H9 (cell line): ENCODE measurements around the gene BCAS3. TPM values are rescaled to one million over a fixed set of nuclear protein-coding genes. Genes with fewer than 3 reads are reported as not detected.

Experiments
- DNase-seq: peaks from one replicate; pipeline ENCODE4 v3.0.0-alpha.2; 2017
- H2AFZ ChIP-seq: one replicate; pipeline ENCODE4 v1.6.1; 2013; ENCODE audit warnings: mild to moderate bottlenecking, low read length, control low read depth, moderate library complexity
- H2AK5ac ChIP-seq: 2 replicates; pipeline ENCODE4 v1.6.1; 2013; ENCODE audit warnings: low read length, control low read depth, mixed read lengths; ENCODE audit not compliant: insufficient read length
- H2BK120ac ChIP-seq: one replicate; pipeline ENCODE4 v1.6.1; 2013; ENCODE audit warnings: low read depth, mild to moderate bottlenecking, low read length, control low read depth, inconsistent platforms; ENCODE audit not compliant: poor library complexity, severe bottlenecking
- H2BK12ac ChIP-seq: 2 replicates; pipeline ENCODE4 v1.6.1; 2013; ENCODE audit warnings: low read length, control low read depth, mixed read lengths, low read depth; ENCODE audit not compliant: insufficient read length
- H2BK15ac ChIP-seq: 2 replicates; pipeline ENCODE4 v1.6.1; 2013; ENCODE audit warnings: low read depth, low read length, control low read depth
- H2BK20ac ChIP-seq: one replicate; pipeline ENCODE4 v1.6.1; 2013; ENCODE audit warnings: low read depth, mild to moderate bottlenecking, low read length, control low read depth, inconsistent platforms; ENCODE audit not compliant: poor library complexity, severe bottlenecking
- H2BK5ac ChIP-seq: 2 replicates; pipeline ENCODE4 v1.6.1; 2013; ENCODE audit warnings: low read length, control low read depth, mixed read lengths; ENCODE audit not compliant: insufficient read length
- H3K14ac ChIP-seq: 2 replicates; pipeline ENCODE4 v1.6.1; 2013; ENCODE audit warnings: low read length, control low read depth; ENCODE audit not compliant: insufficient read depth
- H3K18ac ChIP-seq: 2 replicates; pipeline ENCODE4 v1.6.1; 2013; ENCODE audit warnings: low read depth, mild to moderate bottlenecking, mixed read lengths, low read length, control low read depth; ENCODE audit not compliant: insufficient read length
- H3K23ac ChIP-seq: 2 replicates; pipeline ENCODE4 v1.6.1; 2013; ENCODE audit warnings: low read length, control low read depth, mixed read lengths, low read depth; ENCODE audit not compliant: insufficient read length
- H3K23me2 ChIP-seq: 2 replicates; pipeline ENCODE4 v1.6.1; 2013; ENCODE audit warnings: low read depth, mild to moderate bottlenecking, mixed read lengths, low read length, control low read depth; ENCODE audit not compliant: insufficient read length, poor library complexity, severe bottlenecking
- H3K27ac ChIP-seq: 2 replicates; pipeline ENCODE4 v1.5.1; 2013; ENCODE audit warnings: low read length, control low read depth, mixed read lengths, low read depth; ENCODE audit not compliant: insufficient read length
- H3K27me3 ChIP-seq: 2 replicates; pipeline ENCODE4 v1.6.1; 2013; ENCODE audit warnings: low read length, control low read depth, inconsistent platforms; ENCODE audit not compliant: insufficient read depth
- H3K4ac ChIP-seq: 2 replicates; pipeline ENCODE4 v1.6.1; 2013; ENCODE audit warnings: low read depth, mild to moderate bottlenecking, control low read depth, inconsistent platforms, low read length, moderate library complexity
- H3K4me1 ChIP-seq: 2 replicates; pipeline ENCODE4 v1.6.1; 2013; ENCODE audit warnings: low read length, control low read depth, inconsistent platforms; ENCODE audit not compliant: insufficient read depth
- H3K4me2 ChIP-seq: 2 replicates; pipeline ENCODE4 v1.6.1; 2013; ENCODE audit warnings: low read length, control low read depth, mixed read lengths; ENCODE audit not compliant: insufficient read length, insufficient read depth
- H3K56ac ChIP-seq: 2 replicates; pipeline ENCODE4 v1.6.1; 2013; ENCODE audit warnings: low read depth, mild to moderate bottlenecking, mixed read lengths, low read length, control low read depth; ENCODE audit not compliant: insufficient read length
- H3K79me1 ChIP-seq: 2 replicates; pipeline ENCODE4 v1.6.1; 2013; ENCODE audit warnings: low read depth, mild to moderate bottlenecking, moderate library complexity, low read length, control low read depth, inconsistent platforms; ENCODE audit not compliant: insufficient read depth, poor library complexity, severe bottlenecking
- H3K79me2 ChIP-seq: 2 replicates; pipeline ENCODE4 v1.6.1; 2013; ENCODE audit warnings: low read length, control low read depth, inconsistent platforms; ENCODE audit not compliant: insufficient read depth
- H3K9ac ChIP-seq: 2 replicates; pipeline ENCODE4 v1.6.1; 2013; ENCODE audit warnings: low read length, control low read depth, mixed read lengths; ENCODE audit not compliant: insufficient read length; ENCODE audit errors: extremely low read depth
- H3K9me3 ChIP-seq: one replicate; pipeline ENCODE4 v1.6.1; 2013; ENCODE audit warnings: low read depth, low read length, inconsistent platforms; ENCODE audit not compliant: control insufficient read depth
- H3T11ph ChIP-seq: one replicate; pipeline ENCODE4 v1.6.1; 2013; ENCODE audit warnings: mild to moderate bottlenecking, low read length, control low read depth, inconsistent platforms
- H4K20me1 ChIP-seq: one replicate; pipeline ENCODE4 v1.6.1; 2013; ENCODE audit not compliant: control insufficient read depth, insufficient read length, insufficient read depth
- H4K5ac ChIP-seq: 2 replicates; pipeline ENCODE4 v1.6.1; 2013; ENCODE audit warnings: low read depth, mild to moderate bottlenecking, mixed read lengths, low read length, control low read depth; ENCODE audit not compliant: insufficient read length
- H4K8ac ChIP-seq: replicated peaks from 2 replicates; pipeline ENCODE4 v1.6.1; 2013; ENCODE audit warnings: low read length, control low read depth, mixed read lengths, low read depth; ENCODE audit not compliant: insufficient read length
- H4K91ac ChIP-seq: 2 replicates; pipeline ENCODE4 v1.6.1; 2013; ENCODE audit warnings: low read depth, mild to moderate bottlenecking, moderate library complexity, mixed read lengths, low read length, control low read depth; ENCODE audit not compliant: insufficient read length
- H3K27ac Mint-ChIP-seq, 3 experiments: 2 replicates in 2 of 3; 3 replicates in 1 of 3; pipeline ENCODE4 v1.8.0; 2020 to 2021; ENCODE audit warnings: mixed read lengths in 3 of 3, mild to moderate bottlenecking in 1 of 3, moderate library complexity in 1 of 3
- H3K27me3 Mint-ChIP-seq: 2 replicates; pipeline ENCODE4 v1.8.0; 2021; ENCODE audit warnings: low read depth, mild to moderate bottlenecking, moderate library complexity, mixed read lengths
- H3K36me3 Mint-ChIP-seq, 3 experiments: 2 replicates in 2 of 3; 3 replicates in 1 of 3; pipeline ENCODE4 v1.8.0; 2020 to 2021; ENCODE audit warnings: low read depth in 3 of 3, mixed read lengths in 3 of 3; ENCODE audit not compliant: insufficient read depth in 1 of 3
- H3K4me1 Mint-ChIP-seq, 2 experiments: 2 replicates each; pipeline ENCODE4 v1.8.0; 2020; ENCODE audit warnings: mixed read lengths in 2 of 2
- H3K4me3 Mint-ChIP-seq, 2 experiments: 2 replicates in 1 of 2; 3 replicates in 1 of 2; pipeline ENCODE4 v1.8.0; 2020 to 2021; ENCODE audit warnings: mild to moderate bottlenecking in 2 of 2, mixed read lengths in 2 of 2, moderate library complexity in 1 of 2
- H3K9me3 Mint-ChIP-seq, 2 experiments: 2 replicates in 1 of 2; 3 replicates in 1 of 2; pipeline ENCODE4 v1.8.0; 2020; ENCODE audit warnings: mild to moderate bottlenecking in 2 of 2, mixed read lengths in 2 of 2, moderate library complexity in 1 of 2
- CTCF ChIP-seq: fragments of 200-600 bp; sonication (generic); conservative IDR thresholded peaks from 3 replicates; pipeline ENCODE4 v1.8.0; 2021; ENCODE audit warnings: antibody characterized with exemption, mild to moderate bottlenecking
- WGBS: extraction: QIAGEN DNeasy Blood & Tissue Kit; methylation state at CpG from one replicate; pipeline ENCODE4 v1.1.7; 2013; ENCODE audit warnings: missing lambda C conversion rate, low lambda C conversion rate, mixed read lengths; ENCODE audit not compliant: insufficient read length; ENCODE audit errors: extremely low coverage; 5-methylcytosine and 5-hydroxymethylcytosine counted together
- total RNA-seq: library from RNA; stranded (reverse); gene quantifications from 2 replicates; pipeline ENCODE4 v1.2.1, GENCODE V29; 2021

BCAS3 gene
- total RNA-seq, 1 experiment from 2014 or later = 22.4 TPM

GRCh38 chr17:61387511-61388305 lies 710.1 kb downstream of the BCAS3 start:
- H3K27me3 Mint-ChIP-seq = peaks cover 30% of the 10 kb centered on the region

More at GRCh38 chr17:61387511-61388305, 710.1 kb downstream of the BCAS3 start:
- Histone ChIP-seq H3K4me1 (no peaks in the 10 kb centered on the region), H3K79me2 (no peaks in the 10 kb centered on the region), H3K14ac (no peak overlapping the region), H3T11ph (no peak overlapping the region), H3K27me3 (peaks cover 3% of the 10 kb centered on the region; the same call in 1 of the 2 replicates), H3K4ac (no peak overlapping the region), H3K9ac (no peak overlapping the region), H2BK5ac (no peak overlapping the region), H3K23me2 (no peaks in the 10 kb centered on the region), H2BK15ac (no peak overlapping the region), H2BK12ac (no peak overlapping the region), H4K91ac (no peak overlapping the region), H2AFZ (no peak overlapping the region), H3K18ac (no peak overlapping the region), H4K5ac (no peak overlapping the region), H3K27ac (no peak overlapping the region), H3K23ac (no peak overlapping the region), H2BK120ac (no peak overlapping the region), H3K4me2 (no peak overlapping the region), H2BK20ac (no peak overlapping the region), H3K9me3 (no peaks in the 10 kb centered on the region), H4K8ac (no peak overlapping the region), H3K79me1 (no peaks in the 10 kb centered on the region), H2AK5ac (no peak overlapping the region), H3K56ac (no peak overlapping the region), H4K20me1 (no peaks in the 10 kb centered on the region)
- H3K36me3 Mint-ChIP-seq = no peaks in the 10 kb centered on the region
- H3K4me3 Mint-ChIP-seq = no peak overlapping the region
- H3K27ac Mint-ChIP-seq = no peak overlapping the region
- TF ChIP-seq CTCF = no peak
- DNase-seq = no peak
- WGBS = no CpG with 5 or more reads among the region's 11 CpGs
- peaks cover 14 to 27% of the 10 kb centered on the region in 2 experiments for H3K4me1 Mint-ChIP-seq
- H3K9me3 Mint-ChIP-seq = no peaks in the 10 kb centered on the region
